OCI-LY3 (cell line): ENCODE results near the gene MIPOL1.

ENCODE experiments used
- CTCF ChIP-seq: fragments of 200-600, 300-600 bp; sonication (generic); IDR thresholded peaks from 2 replicates; pipeline ENCODE4 v1.5.1; 2014; ENCODE audit warnings: antibody characterized with exemption, low read length, low read depth
- EZH2phosphoT487 ChIP-seq: fragments of 200-600 bp; shearing (Covaris generic); IDR thresholded peaks from 2 replicates; pipeline ENCODE4 v1.6.1; 2018; ENCODE audit warnings: antibody characterized with exemption, mixed run types, low read depth

GRCh38 chr14:37457334-37457733, 259.6 kb downstream of the MIPOL1 start:
- TF ChIP-seq CTCF (no peak), EZH2phosphoT487 (no peak)
